Prostate gland (tissue), 2 donors: ENCODE results near the gene UBE4B. TPM values are rescaled to one million over a fixed set of nuclear protein-coding genes. Genes with fewer than 3 reads are reported as not detected.

Source experiments
- DNase-seq: peaks from one replicate; pipeline ENCODE4 v3.0.0-alpha.2; 2019; ENCODE audit warnings: low spot score
- H3K27ac ChIP-seq, 2 donors: fragments of 200-600 bp; sonication (generic); 2 replicates each; pipeline ENCODE4 v1.5.1; 2017 to 2019
- H3K27me3 ChIP-seq: fragments of 200-600 bp; sonication (generic); replicated peaks from 2 replicates; pipeline ENCODE4 v1.5.1; 2019; ENCODE audit not compliant: insufficient read depth
- H3K36me3 ChIP-seq, 2 donors: fragments of 200-600 bp; sonication (generic); 1 replicate in 1 of 2; 2 replicates in 1 of 2; pipeline versions ENCODE4 v1.5.1 to v1.8.1; 2017 to 2019
- H3K4me1 ChIP-seq: fragments of 200-600 bp; sonication (generic); replicated peaks from 2 replicates; pipeline ENCODE4 v1.5.1; 2019
- H3K4me3 ChIP-seq, 2 donors: fragments of 200-600 bp; sonication (generic); 2 replicates each; pipeline ENCODE4 v1.5.1; 2017 to 2019
- H3K9me3 ChIP-seq: fragments of 200-600 bp; sonication (generic); 2 replicates; pipeline ENCODE4 v1.5.1; 2017
- POLR2A ChIP-seq: fragments of 450-650 bp; IDR thresholded peaks from one replicate; pipeline ENCODE4 v1.6.1; 2016; ENCODE audit warnings: antibody characterized with exemption, mild to moderate bottlenecking
- POLR2AphosphoS5 ChIP-seq: sonication (generic); formaldehyde crosslinking; IDR thresholded peaks from one replicate; pipeline ENCODE4 v1.6.1; 2017; ENCODE audit warnings: antibody characterized with exemption
- WGBS: methylation state at CpG from one replicate; pipeline ENCODE4 v1.1.5; 2018; 5-methylcytosine and 5-hydroxymethylcytosine counted together
- intact Hi-C: fragments of 100-400 bp; cut with DNase I; formaldehyde crosslinking; loops from one replicate; pipeline ENCODE4 v1.14.2; 2022
- total RNA-seq, 2 donors: library from RNA; depleted of rRNA; stranded (reverse); fragments of >200 nt; gene quantifications; one replicate each; pipeline ENCODE4 v1.1.0, GENCODE V29; 2016
- TF ChIP-seq, protein P1 (sequence below), 4 experiments: fragments of 200-600 bp in 2 of 4; fragments of 450-650 bp in 2 of 4; sonication (generic) in 2 of 4; IDR thresholded peaks; 1 replicate in 3 of 4; 2 replicates in 1 of 4; pipeline ENCODE4 v1.5.1; 2016 to 2019; ENCODE audit warnings: antibody characterized with exemption in 4 of 4, mild to moderate bottlenecking in 2 of 4, moderate library complexity in 2 of 4

UBE4B gene
- total RNA-seq, 2 donors from 2014 or later, result 49.0 to 68.1 TPM

DNA sequence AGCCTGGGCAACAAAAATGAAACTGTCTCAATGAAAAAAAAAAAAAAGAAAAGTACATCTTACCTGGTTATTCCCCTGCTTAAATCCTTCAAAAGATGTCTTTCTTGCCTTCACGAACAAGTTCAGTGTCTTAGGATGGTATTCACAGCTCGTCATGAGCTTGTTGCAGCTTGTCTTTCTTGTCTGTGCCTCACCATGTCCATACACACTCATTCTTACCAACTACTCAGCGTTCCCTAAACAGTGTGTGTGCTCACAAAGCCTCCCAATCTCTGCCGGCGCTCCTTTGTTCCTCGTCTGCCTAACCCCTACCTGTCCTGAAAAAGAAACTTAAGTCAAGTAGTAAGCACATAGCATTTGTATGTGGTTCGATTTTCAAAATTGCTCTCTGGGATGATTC lies 31.1 kb downstream of the UBE4B start:
- intact Hi-C loops, result no loop called here
- Histone ChIP-seq H3K27me3 (no peaks in the 10 kb centered on the region), H3K36me3 (no peaks in the 10 kb centered on the region), H3K27ac (peak overlapping the region; percentile 30 to 48), H3K4me3 (no peak overlapping the region), H3K9me3 (no peaks in the 10 kb centered on the region), H3K4me1 (no peaks in the 10 kb centered on the region)
- DNase-seq, result peak; percentile 68
- WGBS, result 47% methylated on average over 7 of the region's 7 CpGs
- TF ChIP-seq POLR2AphosphoS5 (peak; percentile 70), POLR2A (no peak)

DNA sequence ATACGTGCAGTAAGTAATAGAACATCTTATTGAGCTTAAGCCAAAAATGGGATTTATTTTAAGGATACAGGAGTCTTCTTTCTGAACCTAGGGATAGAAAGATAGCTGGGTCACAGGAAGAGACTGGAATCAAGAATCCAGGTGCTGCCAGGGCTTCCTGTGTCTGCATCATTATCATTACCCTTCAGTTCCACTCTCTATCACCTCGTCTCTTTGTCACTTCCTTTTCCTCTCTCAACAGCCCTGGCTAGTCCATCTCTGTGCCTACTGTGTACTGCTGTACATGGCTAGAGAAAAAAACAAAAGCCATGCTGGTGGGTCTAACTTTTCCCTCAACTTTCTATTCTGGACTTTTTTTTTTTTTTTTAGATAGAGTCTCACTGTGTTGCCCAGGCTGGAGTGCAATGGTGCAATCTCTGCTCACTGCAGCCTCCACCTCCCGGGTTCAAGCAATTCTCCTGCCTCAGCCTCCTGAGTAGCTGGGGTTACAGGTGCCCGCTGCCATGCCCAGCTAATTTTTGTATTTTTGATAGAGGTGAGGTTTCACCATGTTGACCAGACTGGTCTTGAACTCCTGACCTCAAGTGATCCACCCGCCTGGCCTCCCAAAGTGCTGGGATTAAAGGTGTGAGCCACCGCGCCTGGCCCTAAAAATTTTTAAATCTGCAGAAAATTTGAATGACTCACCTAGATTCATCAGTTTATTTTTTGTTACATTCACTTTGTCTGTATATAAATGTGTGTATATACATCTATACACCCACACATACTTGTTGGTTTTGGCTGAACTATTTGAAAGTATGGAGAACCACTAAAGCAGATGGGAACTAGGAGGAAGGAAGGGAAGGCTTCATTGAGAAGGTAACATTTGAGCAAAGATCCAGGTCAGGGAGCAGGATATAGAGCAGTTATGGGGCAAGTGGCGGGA lies 31.9 kb downstream of the UBE4B start:
- no peak for DNase-seq
- H3K27me3 ChIP-seq, result no peaks in the 10 kb centered on the region
- 82% methylated on average over 8 of the region's 8 CpGs for WGBS
- no peak overlapping the region for H3K4me3 ChIP-seq
- peak overlapping the region in 1 of 2 donors; percentile 48 for H3K27ac ChIP-seq
- H3K36me3 ChIP-seq, result no peaks in the 10 kb centered on the region
- TF ChIP-seq, protein P1, sequence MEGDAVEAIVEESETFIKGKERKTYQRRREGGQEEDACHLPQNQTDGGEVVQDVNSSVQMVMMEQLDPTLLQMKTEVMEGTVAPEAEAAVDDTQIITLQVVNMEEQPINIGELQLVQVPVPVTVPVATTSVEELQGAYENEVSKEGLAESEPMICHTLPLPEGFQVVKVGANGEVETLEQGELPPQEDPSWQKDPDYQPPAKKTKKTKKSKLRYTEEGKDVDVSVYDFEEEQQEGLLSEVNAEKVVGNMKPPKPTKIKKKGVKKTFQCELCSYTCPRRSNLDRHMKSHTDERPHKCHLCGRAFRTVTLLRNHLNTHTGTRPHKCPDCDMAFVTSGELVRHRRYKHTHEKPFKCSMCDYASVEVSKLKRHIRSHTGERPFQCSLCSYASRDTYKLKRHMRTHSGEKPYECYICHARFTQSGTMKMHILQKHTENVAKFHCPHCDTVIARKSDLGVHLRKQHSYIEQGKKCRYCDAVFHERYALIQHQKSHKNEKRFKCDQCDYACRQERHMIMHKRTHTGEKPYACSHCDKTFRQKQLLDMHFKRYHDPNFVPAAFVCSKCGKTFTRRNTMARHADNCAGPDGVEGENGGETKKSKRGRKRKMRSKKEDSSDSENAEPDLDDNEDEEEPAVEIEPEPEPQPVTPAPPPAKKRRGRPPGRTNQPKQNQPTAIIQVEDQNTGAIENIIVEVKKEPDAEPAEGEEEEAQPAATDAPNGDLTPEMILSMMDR (IDR thresholded peaks at IDR 0.05), result no peak
- no peak for TF ChIP-seq POLR2A
- no peak for TF ChIP-seq POLR2AphosphoS5
- intact Hi-C loops, result loop anchor here (5.0 kb wide), 1 partner anchor 43 kb away; no protein-coding TSS in a partner anchor
- no peaks in the 10 kb centered on the region for H3K9me3 ChIP-seq
- no peaks in the 10 kb centered on the region for H3K4me1 ChIP-seq

DNA sequence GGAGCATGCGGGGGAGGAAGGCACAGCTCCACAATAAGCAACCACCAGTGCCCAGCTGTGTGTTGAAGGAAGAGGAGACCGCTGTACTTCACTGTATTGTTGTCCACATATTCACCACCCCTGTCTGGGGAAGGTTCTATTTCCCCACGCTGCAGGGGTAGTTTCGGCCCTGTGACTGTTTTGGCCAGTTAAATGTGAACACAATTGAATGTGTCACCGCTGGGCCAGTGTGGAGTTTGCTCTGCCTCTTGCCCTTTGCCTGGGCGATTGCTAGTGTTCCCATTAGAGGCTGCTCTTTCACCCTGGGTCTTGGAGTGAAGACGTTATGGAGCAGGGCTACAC lies 32.6 kb downstream of the UBE4B start:
- DNase-seq, result no peak
- WGBS, result 90% methylated on average over 7 of the region's 7 CpGs
- TF ChIP-seq POLR2AphosphoS5 (no peak), POLR2A (no peak)
- TF ChIP-seq, protein P1 (IDR thresholded peaks at IDR 0.05), result no peak
- intact Hi-C loops, result loop anchor here (5.0 kb wide), 1 partner anchor 42 kb away; no protein-coding TSS in a partner anchor
- no peaks in the 10 kb centered on the region for H3K4me1 ChIP-seq
- H3K4me3 ChIP-seq, result no peak overlapping the region
- H3K9me3 ChIP-seq, result no peaks in the 10 kb centered on the region
- no peaks in the 10 kb centered on the region for H3K27me3 ChIP-seq
- no peak overlapping the region for H3K27ac ChIP-seq
- no peaks in the 10 kb centered on the region for H3K36me3 ChIP-seq

- intact Hi-C loops, result loop anchor here (5.0 kb wide), 1 partner anchor 42 kb away; no protein-coding TSS in a partner anchor
These were observed 33.0 kb downstream of the UBE4B start for GRCh38 chr1:10065760-10066159.

GRCh38 chr1:10068605-10069294 lies 36.0 kb downstream of the UBE4B start:
- Histone ChIP-seq H3K4me1 (no peaks in the 10 kb centered on the region), H3K9me3 (no peaks in the 10 kb centered on the region), H3K27me3 (no peaks in the 10 kb centered on the region), H3K27ac (no peak overlapping the region), H3K4me3 (no peak overlapping the region), H3K36me3 (no peaks in the 10 kb centered on the region)
- intact Hi-C loops, result loop anchor here (5.0 kb wide), 1 partner anchor 39 kb away; no protein-coding TSS in a partner anchor
- TF ChIP-seq POLR2A, result no peak
- TF ChIP-seq POLR2AphosphoS5, result no peak
- TF ChIP-seq, protein P1 (IDR thresholded peaks at IDR 0.05), result no peak
- WGBS, result 50% methylated on average over 6 of the region's 6 CpGs
- DNase-seq, result no peak

More at GRCh38 chr1:10065760-10066159, 33.0 kb downstream of the UBE4B start:
- WGBS, result 80% methylated on average over 3 of the region's 3 CpGs
- TF ChIP-seq POLR2AphosphoS5 (no peak), POLR2A (no peak)
- TF ChIP-seq, protein P1 (IDR thresholded peaks at IDR 0.05), result no peak
- Histone ChIP-seq H3K4me3 (no peak overlapping the region), H3K9me3 (no peaks in the 10 kb centered on the region), H3K27ac (peak overlapping the region in 1 of 2 donors; percentile 47), H3K27me3 (no peaks in the 10 kb centered on the region), H3K36me3 (no peaks in the 10 kb centered on the region), H3K4me1 (no peaks in the 10 kb centered on the region)
- no peak for DNase-seq
